ENCODE measurements around the gene BRD3. TPM values are rescaled to one million over a fixed set of nuclear protein-coding genes. Genes with fewer than 3 reads are reported as not detected.

Gene BRD3
- total and polyA plus RNA-seq, 2 of the 8 experiments (the other 6 are each of a cell fraction or from before 2014, with no cell fraction given), result 31.0 to 82.7 TPM

DNA sequence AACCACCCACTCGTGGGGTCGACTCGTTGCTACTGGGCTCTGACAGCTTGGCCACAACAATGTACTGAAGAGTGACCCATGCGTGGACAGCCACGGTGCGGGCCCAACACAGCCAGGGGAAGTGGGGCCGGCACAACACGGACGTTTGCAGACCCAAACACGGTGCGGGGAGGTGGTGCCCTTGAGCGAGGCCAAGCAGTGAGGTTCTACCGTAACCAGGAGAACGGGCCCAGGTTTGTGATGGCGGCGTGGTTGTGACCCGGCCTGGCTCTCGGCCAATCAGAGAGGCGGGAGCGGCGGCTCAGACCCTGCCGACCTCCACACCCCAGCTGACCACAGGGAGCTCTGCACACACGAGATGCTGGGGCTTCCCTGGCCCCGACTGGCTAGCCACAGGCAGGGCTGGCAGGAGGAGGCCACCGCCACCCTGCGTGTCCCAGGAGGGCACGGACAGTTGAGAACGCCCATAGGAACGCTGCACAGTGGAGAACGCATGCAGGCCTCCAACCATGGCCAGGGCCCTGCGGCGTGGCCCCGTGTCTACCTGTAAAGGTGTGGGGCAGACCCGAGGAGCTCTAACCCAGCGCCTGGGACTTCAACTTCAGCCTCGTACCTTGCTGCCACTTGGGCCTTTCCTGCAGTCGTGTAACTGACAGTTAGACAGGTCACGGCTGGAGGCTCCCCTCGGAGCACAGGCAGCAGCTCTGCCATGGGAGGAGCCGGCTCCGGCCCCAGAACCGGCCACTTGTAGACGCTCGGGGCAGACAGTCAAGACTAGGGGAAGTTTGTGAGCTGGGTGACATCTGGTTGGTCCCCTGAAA is 13.7 kb downstream of the BRD3 start:
- Histone ChIP-seq H3K79me2 (ENCODE audit: control insufficient read depth in 1 of 2, insufficient read depth in 2 of 2, low read length in 2 of 2) (peaks cover 6 to 61% of the 10 kb centered on the region in 2 experiments; a peak in 3 of 4 replicates), H3K9ac (replicated peaks in 1 of 4; ENCODE audit: extremely low read depth in 1 of 4, low read depth in 3 of 4, low read length in 3 of 4) (0 out of 7 replicates have a peak overlapping the region, but pooled peaks of 1 of the 4 experiments have one; percentile 11), H3K23ac (ENCODE audit: insufficient read length) (no peak overlapping the region), H3K27me3 (replicated peaks in 1 of 4; ENCODE audit: control insufficient read depth in 3 of 4, extremely low read depth in 1 of 4, insufficient read depth in 3 of 4, low read length in 3 of 4) (no peaks in the 10 kb centered on the region), H2BK5ac (ENCODE audit: low read depth, low read length) (peak overlapping the region; percentile 18; the same call in 1 of the 2 replicates), H3K4me2 (ENCODE audit: insufficient read depth in 1 of 2, low read depth in 2 of 2, low read length in 2 of 2) (no peak overlapping the region), H3K36me3 (ENCODE audit: control insufficient read depth in 2 of 4, insufficient read depth in 4 of 4, low read length in 3 of 4) (peaks cover 8 to 36% (median 32%) of the 10 kb centered on the region in 4 experiments), H4K5ac (ENCODE audit: insufficient read length, low read depth, low read length) (no peak overlapping the region), H3K4ac (replicated peaks; ENCODE audit: insufficient read length, low read depth, low read length) (no peak overlapping the region), H3K23me2 (ENCODE audit: low read depth, low read length) (no peaks in the 10 kb centered on the region), H4K91ac (replicated peaks; ENCODE audit: insufficient read length, low read length) (no peak overlapping the region), H3K79me1 (ENCODE audit: low read depth, low read length) (peaks cover 28% of the 10 kb centered on the region), H4K8ac (ENCODE audit: extremely low read depth, insufficient read depth, low read length) (no peak overlapping the region), H3K18ac (ENCODE audit: extremely low read depth, low read length) (no peak overlapping the region), H3K27ac (ENCODE audit: low read depth, low read length) (no peak overlapping the region), H3K56ac (replicated peaks; ENCODE audit: insufficient read length, low read depth, low read length) (no peak overlapping the region), H2BK20ac (ENCODE audit: low read length) (no peak overlapping the region), H3K4me1 (replicated peaks in 1 of 4; ENCODE audit: control insufficient read depth in 3 of 4, insufficient read depth in 4 of 4, low read length in 3 of 4) (peaks cover 0 to 7% (median 2%) of the 10 kb centered on the region in 4 experiments; a peak in 4 of 7 replicates), H2BK15ac (ENCODE audit: low read length) (no peak overlapping the region), H2BK12ac (ENCODE audit: low read depth, low read length) (no peak overlapping the region), H4K20me1 (replicated peaks in 1 of 2; ENCODE audit: control insufficient read depth in 1 of 2, insufficient read depth in 2 of 2, low read length in 2 of 2) (peaks cover 38 to 44% of the 10 kb centered on the region in 2 experiments), H3K9me3 (ENCODE audit: insufficient read depth in 2 of 2, low read depth in 1 of 2, low read length in 1 of 2) (no peaks in the 10 kb centered on the region), H2AFZ (ENCODE audit: low read length) (no peak overlapping the region), H3K14ac (ENCODE audit: insufficient read length) (no peak overlapping the region), H2BK120ac (replicated peaks; ENCODE audit: low read depth, low read length) (no peak overlapping the region), H3K4me3 (ENCODE audit: extremely low read depth in 1 of 4, insufficient read depth in 2 of 4, low read depth in 3 of 4, low read length in 4 of 4) (no peak overlapping the region), H2AK5ac (ENCODE audit: low read depth, low read length) (no peak overlapping the region)
- ChIA-PET POLR2A (ENCODE audit: partially characterized antibody) (interaction anchor here (0.6 to 3.9 kb wide), 4 partner anchors 9 to 233 kb away, joined by 3 to 19 read pairs (median 6); partner anchors contain the start of gene WDR5), CTCF (ENCODE audit: partially characterized antibody) (interaction anchor here (2.3 kb wide), 1 partner anchor 9 kb away, joined by 7 read pairs; no protein-coding TSS in a partner anchor)
- DNase-seq (ENCODE audit: low read depth in 1 of 2, low spot score in 2 of 2) (no peak), FAIRE-seq (no peak)
- 95% methylated on average over 44 of the region's 44 CpGs; no CpG with 5 or more reads in 1 of the 2 experiments for WGBS, 2 experiments (ENCODE audit: extremely low coverage in 1 of 2, insufficient coverage in 1 of 2, insufficient read length in 1 of 2, insufficient replicate concordance in 2 of 2, low coverage in 1 of 2, low lambda C conversion rate in 2 of 2, missing lambda C conversion rate in 1 of 2)
- TF ChIP-seq EP300 (IDR thresholded peaks at IDR 0.05; ENCODE audit: borderline replicate concordance in 1 of 2, low read depth in 2 of 2, low read length in 2 of 2) (no peak), RNF2 (IDR thresholded peaks at IDR 0.05; ENCODE audit: borderline replicate concordance, low read depth, low read length, missing control alignments, poor library complexity, severe bottlenecking) (no peak)
